HG02759 (cell line): ENCODE measurements around the gene IKBKE.

Experiments used
- ATAC-seq: cut with Tn5 transposase; IDR thresholded peaks from one replicate; pipeline ENCODE4 v1.9.1; 2021; ENCODE audit warnings: mild to moderate bottlenecking, moderate library complexity; ENCODE audit not compliant: unreplicated experiment

The IKBKE gene

GRCh38 chr1:206538086-206538770 lies 68.0 kb downstream of the IKBKE start:
- ATAC-seq: no peak

- ATAC-seq: no peak
Observed at GRCh38 chr1:206538901-206539640, 68.8 kb downstream of the IKBKE start.

GRCh38 chr1:206540044-206540780 lies 69.9 kb downstream of the IKBKE start:
- ATAC-seq: no peak

GRCh38 chr1:206541236-206541833 lies 71.1 kb downstream of the IKBKE start:
- no peak for ATAC-seq

GRCh38 chr1:206544562-206545257 lies 74.4 kb downstream of the IKBKE start:
- ATAC-seq: no peak

- ATAC-seq: no peak
Observed at GRCh38 chr1:206545351-206545750, 75.1 kb downstream of the IKBKE start.
